Measurements from ENCODE around the gene CLIC6.

- TF ChIP-seq CTCF (conservative IDR thresholded peaks at IDR 0.05; ENCODE audit: low read length) (no peak), EZH2phosphoT487 (IDR thresholded peaks at IDR 0.05; ENCODE audit: borderline replicate concordance, low read depth, low read length) (no peak)
Observed at GRCh38 chr21:34734696-34735095, 65.9 kb downstream of the CLIC6 start.

Data from OCI-LY7 (cell line).